Peyer's patch (tissue), 4 donors: ENCODE measurements around the gene ABHD2. TPM values are rescaled to one million over a fixed set of nuclear protein-coding genes. Genes with fewer than 3 reads are reported as not detected.

ENCODE experiments used
- DNase-seq, 3 donors: peaks; one replicate each; pipeline ENCODE4 v3.0.0-alpha.2; 2017 to 2019
- H3K27ac ChIP-seq, 4 donors: fragments of 200-600 bp; sonication (generic); one replicate each; pipeline ENCODE4 v1.5.1; 2016 to 2019
- H3K27me3 ChIP-seq, 2 donors: fragments of 200-600 bp; sonication (generic); one replicate each; pipeline ENCODE4 v1.5.1; 2019
- H3K36me3 ChIP-seq, 3 donors: fragments of 200-600 bp; sonication (generic); one replicate each; pipeline ENCODE4 v1.5.1; 2016 to 2019
- H3K4me1 ChIP-seq, 4 donors: fragments of 200-600 bp; sonication (generic); one replicate each; pipeline ENCODE4 v1.5.1; 2016 to 2019
- H3K4me3 ChIP-seq, 4 donors: fragments of 200-600 bp; sonication (generic); 1 replicate in 3 of 4; 2 replicates in 1 of 4; pipeline ENCODE4 v1.5.1; 2016 to 2019; ENCODE audit warnings: mild to moderate bottlenecking in 1 of 4
- H3K9me3 ChIP-seq, 4 donors: fragments of 200-600 bp; sonication (generic); one replicate each; pipeline ENCODE4 v1.5.1; 2016 to 2019; ENCODE audit warnings: mild to moderate bottlenecking in 1 of 4
- POLR2A ChIP-seq, 2 donors: fragments of 450-650 bp; IDR thresholded peaks; one replicate each; pipeline ENCODE4 v1.5.1; 2017; ENCODE audit warnings: antibody characterized with exemption in 2 of 2, mild to moderate bottlenecking in 2 of 2, moderate library complexity in 2 of 2
- total RNA-seq, 4 donors: library from RNA; depleted of rRNA; stranded (reverse); fragments of >200 nt; gene quantifications; one replicate each; pipeline ENCODE4 v1.1.0, GENCODE V29; 2016
- TF ChIP-seq, protein P1 (sequence below), 6 experiments: fragments of 450-650 bp in 4 of 6; fragments of 200-600 bp in 2 of 6; sonication (generic) in 1 of 6; IDR thresholded peaks; one replicate each; pipeline ENCODE4 v1.5.1; 2017 to 2019; ENCODE audit warnings: antibody characterized with exemption in 6 of 6, mild to moderate bottlenecking in 3 of 6, moderate library complexity in 1 of 6

Gene ABHD2
- total RNA-seq, 4 donors from 2014 or later, result 75.9 to 190 (median 121) TPM

DNA sequence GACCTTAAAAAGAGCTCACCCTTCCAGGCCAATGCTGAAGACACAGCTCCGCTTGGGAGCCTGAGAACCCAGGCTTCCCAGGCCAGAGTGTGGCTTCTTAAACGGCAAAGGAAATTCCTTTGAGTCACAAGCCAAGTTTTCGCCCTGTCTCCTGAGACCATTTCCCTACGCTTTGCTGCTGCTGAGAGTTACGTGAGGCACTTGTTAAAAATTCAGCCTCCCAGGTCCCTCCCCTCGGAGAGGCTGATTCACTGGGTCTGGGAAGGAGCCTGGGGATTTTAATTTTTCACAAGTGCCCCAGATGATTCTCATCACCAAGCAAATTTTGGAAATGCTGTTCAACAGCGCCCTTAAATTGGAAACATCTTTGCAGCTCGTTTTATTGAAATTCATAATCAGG is 107.6 kb downstream of the ABHD2 start:
- no peak overlapping the region for H3K4me3 ChIP-seq

DNA sequence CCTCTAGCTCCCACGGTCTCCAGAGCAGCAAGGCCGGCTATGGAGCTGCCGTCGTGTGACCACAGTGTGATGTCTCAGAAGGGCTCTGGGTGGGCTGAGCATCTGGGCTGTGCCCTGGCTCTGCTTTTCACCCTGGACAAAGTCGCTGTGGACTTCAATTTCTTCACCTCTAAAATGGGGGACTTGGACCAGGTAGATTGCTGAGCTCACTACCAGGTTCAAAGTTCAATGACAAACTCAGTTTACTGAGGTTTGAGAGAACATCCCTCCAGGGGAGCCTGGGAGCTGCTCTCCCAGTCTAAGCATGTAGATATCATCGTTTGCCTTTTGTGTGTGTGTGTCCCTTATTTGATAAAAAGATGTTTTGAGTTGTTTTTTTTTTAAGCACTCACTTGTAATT is 108.0 kb downstream of the ABHD2 start:
- no peak for DNase-seq
- Histone ChIP-seq H3K27ac (no peak overlapping the region), H3K9me3 (no peaks in the 10 kb centered on the region), H3K4me1 (no peaks in the 10 kb centered on the region), H3K4me3 (no peak overlapping the region), H3K36me3 (peaks cover 0 to 74% (median 4%) of the 10 kb centered on the region in 3 donors), H3K27me3 (no peaks in the 10 kb centered on the region)
- no peak for TF ChIP-seq POLR2A (IDR thresholded peaks at IDR 0.05)
- TF ChIP-seq, protein P1, sequence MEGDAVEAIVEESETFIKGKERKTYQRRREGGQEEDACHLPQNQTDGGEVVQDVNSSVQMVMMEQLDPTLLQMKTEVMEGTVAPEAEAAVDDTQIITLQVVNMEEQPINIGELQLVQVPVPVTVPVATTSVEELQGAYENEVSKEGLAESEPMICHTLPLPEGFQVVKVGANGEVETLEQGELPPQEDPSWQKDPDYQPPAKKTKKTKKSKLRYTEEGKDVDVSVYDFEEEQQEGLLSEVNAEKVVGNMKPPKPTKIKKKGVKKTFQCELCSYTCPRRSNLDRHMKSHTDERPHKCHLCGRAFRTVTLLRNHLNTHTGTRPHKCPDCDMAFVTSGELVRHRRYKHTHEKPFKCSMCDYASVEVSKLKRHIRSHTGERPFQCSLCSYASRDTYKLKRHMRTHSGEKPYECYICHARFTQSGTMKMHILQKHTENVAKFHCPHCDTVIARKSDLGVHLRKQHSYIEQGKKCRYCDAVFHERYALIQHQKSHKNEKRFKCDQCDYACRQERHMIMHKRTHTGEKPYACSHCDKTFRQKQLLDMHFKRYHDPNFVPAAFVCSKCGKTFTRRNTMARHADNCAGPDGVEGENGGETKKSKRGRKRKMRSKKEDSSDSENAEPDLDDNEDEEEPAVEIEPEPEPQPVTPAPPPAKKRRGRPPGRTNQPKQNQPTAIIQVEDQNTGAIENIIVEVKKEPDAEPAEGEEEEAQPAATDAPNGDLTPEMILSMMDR (IDR thresholded peaks at IDR 0.05), result no peak

More for the DNA sequence above, 107.6 kb downstream of the ABHD2 start:
- TF ChIP-seq POLR2A (IDR thresholded peaks at IDR 0.05), result no peak
- TF ChIP-seq, protein P1 (IDR thresholded peaks at IDR 0.05), result no peak
- peaks cover 0 to 74% (median 4%) of the 10 kb centered on the region in 3 donors for H3K36me3 ChIP-seq
- no peaks in the 10 kb centered on the region for H3K27me3 ChIP-seq
- H3K4me1 ChIP-seq, result no peaks in the 10 kb centered on the region
- DNase-seq, result no peak
- no peaks in the 10 kb centered on the region for H3K9me3 ChIP-seq
- no peak overlapping the region for H3K27ac ChIP-seq

DNA sequence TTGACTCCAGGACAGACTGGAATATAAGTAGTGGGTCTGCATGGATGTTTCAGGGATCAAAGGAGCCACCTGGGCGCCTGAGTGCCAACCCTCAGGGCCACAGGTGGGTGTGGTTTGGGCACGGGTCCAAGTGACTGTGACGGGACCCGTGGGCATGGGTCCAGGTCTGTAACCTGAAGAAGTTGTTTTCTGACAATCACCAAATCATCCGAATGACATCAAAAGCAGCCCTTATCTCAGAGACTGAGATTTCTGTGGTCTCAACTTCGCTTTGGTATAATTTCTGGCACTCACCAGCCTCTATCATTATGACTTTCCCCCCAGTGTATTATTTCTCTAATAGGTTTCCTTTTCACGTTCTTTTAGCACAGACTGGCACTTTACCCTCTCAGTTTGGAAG is 108.7 kb downstream of the ABHD2 start:
- no peak overlapping the region for H3K4me3 ChIP-seq
- H3K4me1 ChIP-seq, result no peaks in the 10 kb centered on the region
- no peaks in the 10 kb centered on the region for H3K27me3 ChIP-seq
- no peaks in the 10 kb centered on the region for H3K9me3 ChIP-seq
- no peak for DNase-seq
- peaks cover 0 to 72% (median 4%) of the 10 kb centered on the region in 3 donors for H3K36me3 ChIP-seq
- TF ChIP-seq, protein P1 (IDR thresholded peaks at IDR 0.05), result no peak
- no peak for TF ChIP-seq POLR2A (IDR thresholded peaks at IDR 0.05)
- no peak overlapping the region for H3K27ac ChIP-seq

DNA sequence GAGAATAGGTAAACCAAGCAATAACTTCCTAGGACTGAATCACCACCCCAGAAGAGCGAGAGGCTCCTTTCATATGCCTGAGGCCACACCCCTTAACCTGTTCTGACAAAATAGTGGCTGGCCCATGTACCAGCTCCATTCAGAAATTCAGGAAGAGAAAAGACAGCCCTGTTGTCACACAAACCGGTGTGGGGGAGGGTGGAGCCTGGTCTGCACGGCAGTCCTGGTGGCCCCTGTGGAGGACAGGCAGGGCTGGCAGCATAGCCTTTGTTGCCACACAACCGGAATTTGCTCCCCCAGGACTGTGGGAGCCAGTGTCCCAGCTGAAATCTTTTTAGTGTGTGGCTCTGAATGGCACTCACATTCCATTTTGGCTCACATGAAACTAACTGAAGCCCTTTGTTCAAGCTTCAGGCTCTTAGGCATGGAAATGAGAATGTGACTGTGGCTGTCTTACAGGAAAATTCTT is 109.3 kb downstream of the ABHD2 start:
- no peak for TF ChIP-seq POLR2A (IDR thresholded peaks at IDR 0.05)
- TF ChIP-seq, protein P1 (IDR thresholded peaks at IDR 0.05), result no peak
- Histone ChIP-seq H3K27me3 (no peaks in the 10 kb centered on the region), H3K9me3 (no peaks in the 10 kb centered on the region), H3K4me3 (no peak overlapping the region), H3K27ac (no peak overlapping the region), H3K4me1 (no peaks in the 10 kb centered on the region), H3K36me3 (peaks cover 0 to 66% (median 4%) of the 10 kb centered on the region in 3 donors)
- DNase-seq, result no peak

DNA sequence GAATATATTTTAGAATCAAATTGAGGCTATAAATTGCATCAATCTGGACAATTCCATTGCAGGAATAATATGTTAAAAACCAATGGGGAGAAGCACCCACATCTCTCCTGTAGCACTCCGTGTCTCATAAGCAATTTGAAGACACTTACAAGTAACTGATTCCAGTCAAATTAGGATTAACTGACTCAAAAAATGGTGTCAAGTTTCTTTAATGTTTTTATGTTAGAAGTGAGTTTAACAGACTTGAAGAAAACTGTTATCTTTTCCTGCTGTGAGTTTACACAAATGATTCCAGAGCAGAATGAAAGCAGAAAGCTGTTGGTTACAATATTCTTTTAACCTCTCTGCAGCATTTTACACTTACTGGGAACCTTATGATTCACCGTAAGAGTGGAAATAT is 109.9 kb downstream of the ABHD2 start:
- Histone ChIP-seq H3K36me3 (peaks cover 0 to 60% (median 1%) of the 10 kb centered on the region in 3 donors), H3K27ac (no peak overlapping the region)
- TF ChIP-seq, protein P1 (IDR thresholded peaks at IDR 0.05), result no peak
- TF ChIP-seq POLR2A (IDR thresholded peaks at IDR 0.05), result no peak

DNA sequence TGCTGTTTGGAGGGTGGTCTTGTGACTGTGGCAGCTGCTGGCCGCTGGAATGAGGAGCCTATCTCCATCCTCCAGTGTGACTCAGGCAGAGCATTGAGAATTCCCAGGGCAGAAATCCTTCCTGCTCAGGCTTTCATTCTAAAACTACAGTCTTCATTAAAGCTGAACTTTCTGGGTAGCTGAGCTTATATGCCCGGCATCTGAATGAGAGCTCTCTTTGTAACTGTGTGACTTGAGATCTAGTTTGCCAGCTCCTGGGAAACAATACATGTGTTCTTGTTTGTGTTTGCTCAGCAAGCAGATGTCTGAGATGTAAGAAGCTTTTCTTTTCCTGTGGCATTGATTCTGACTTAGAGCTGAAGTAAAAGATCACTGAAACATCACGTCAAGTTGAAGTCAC is 110.7 kb downstream of the ABHD2 start:
- H3K36me3 ChIP-seq, result peaks cover 0 to 53% (median 0%) of the 10 kb centered on the region in 3 donors
- TF ChIP-seq, protein P1 (IDR thresholded peaks at IDR 0.05), result no peak
- TF ChIP-seq POLR2A (IDR thresholded peaks at IDR 0.05), result no peak
- no peaks in the 10 kb centered on the region for H3K9me3 ChIP-seq
- DNase-seq, result no peak
- no peaks in the 10 kb centered on the region for H3K27me3 ChIP-seq
- H3K4me1 ChIP-seq, result no peaks in the 10 kb centered on the region
- no peak overlapping the region for H3K27ac ChIP-seq
- no peak overlapping the region for H3K4me3 ChIP-seq

More for the DNA sequence above, 109.9 kb downstream of the ABHD2 start:
- no peaks in the 10 kb centered on the region for H3K27me3 ChIP-seq
- H3K4me1 ChIP-seq, result no peaks in the 10 kb centered on the region
- H3K9me3 ChIP-seq, result no peaks in the 10 kb centered on the region
- H3K4me3 ChIP-seq, result no peak overlapping the region
- DNase-seq, result no peak
